HG03064 (cell line): ENCODE data around the gene RIOK3.
"Not testable (repeated sequence)": the region's sequence is repeated elsewhere in the genome, so short reads cannot be mapped to it uniquely, and the experiment has no call there.

Experiments
- ATAC-seq: cut with Tn5 transposase; IDR thresholded peaks from one replicate; pipeline ENCODE4 v1.9.1; 2021; ENCODE audit warnings: low read depth; ENCODE audit not compliant: unreplicated experiment

The RIOK3 gene

DNA sequence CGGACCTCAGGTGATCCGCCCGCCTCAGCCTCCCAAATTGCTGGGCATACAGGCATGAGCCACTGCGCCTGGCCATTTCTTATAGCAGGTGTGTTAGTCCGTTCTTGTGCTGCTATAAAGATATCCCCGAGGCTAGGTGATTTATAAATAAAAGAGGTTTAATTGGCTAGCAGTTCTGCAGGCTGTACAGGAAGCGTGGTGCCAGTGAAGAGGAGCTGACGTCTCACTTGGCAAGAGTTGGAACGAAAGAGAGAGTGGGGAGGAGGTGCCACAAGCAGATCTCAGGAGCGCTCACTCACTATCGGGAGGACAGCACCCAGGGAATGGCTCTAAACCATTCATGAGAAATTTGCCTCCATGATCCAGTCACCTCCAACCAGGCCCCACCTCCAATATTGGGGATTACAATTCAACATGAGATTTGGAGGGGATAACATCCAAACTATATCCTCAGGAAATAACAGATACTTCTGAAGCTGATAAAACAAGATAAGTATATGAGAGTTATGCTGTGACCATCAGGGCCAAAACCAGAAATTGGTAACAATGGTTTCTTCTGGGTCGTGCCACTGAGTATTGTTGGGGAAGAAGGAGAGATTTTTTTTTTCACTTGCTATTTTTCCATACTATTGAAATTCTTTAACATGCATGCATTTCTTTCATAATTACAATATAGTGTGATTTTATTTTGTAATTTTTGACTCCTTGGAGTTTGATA lies 42.8 kb downstream of the RIOK3 start:
- no peak for ATAC-seq

DNA sequence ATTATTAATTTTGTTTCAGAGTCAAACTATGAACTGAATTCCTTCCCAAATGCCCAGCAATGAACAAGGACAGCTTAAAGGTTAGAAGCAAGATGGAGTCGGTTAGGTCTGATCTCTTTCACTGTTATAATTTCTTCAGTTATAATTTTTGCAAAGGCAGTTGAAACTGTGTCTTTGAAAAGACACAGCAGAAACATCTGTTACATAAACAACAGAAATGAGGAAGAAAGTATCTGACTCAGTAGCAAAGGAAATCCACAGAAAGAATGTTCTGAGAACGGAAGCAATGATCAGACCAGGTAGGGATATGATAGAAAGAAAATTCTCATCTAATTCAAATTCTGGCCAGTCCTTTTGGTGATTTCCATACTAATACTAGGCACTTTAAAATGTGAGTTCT lies 45.0 kb downstream of the RIOK3 start:
- ATAC-seq = no peak

DNA sequence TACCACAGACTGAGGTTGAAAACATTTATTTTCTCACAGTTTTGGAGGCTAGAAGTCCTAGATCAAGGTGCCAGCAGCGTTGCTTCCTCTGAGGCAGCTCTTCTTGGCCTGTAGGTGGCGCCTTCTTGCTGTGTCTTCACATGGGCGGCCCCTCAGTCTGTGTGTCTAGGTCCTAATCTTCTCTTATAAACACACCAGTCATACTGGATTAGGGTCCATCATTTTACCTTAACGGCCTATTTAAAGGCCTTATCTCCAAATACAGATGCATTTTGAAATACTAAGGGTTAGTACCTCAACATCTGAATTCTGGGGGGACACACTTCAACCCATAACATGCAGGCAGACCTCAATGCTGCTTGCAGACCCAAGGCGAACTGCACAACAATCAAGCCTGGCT lies 45.8 kb downstream of the RIOK3 start:
- ATAC-seq = no peak

DNA sequence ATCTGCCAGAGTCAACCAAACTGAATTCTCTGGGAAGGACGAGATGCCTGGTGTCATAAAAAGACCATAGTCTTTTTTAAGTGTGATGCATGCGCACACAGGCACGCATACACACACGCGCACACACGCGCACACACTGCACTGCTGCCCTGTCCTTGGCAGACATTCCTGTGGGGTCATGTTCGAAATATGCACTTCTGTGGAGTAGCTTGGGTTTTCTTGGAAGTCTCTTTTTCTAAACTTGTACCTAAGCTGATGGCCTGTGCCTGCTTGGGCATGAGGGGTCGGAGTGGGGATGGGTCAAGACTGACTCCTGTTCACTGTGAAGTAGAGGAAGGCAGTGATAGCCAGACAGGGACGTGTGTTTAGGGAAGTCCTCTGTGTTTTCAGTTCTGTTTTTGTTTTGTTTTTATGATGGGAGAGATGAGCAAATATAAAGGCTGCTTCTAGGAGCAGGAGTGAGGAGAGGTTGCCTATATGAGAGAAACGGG lies 46.2 kb downstream of the RIOK3 start:
- ATAC-seq = no peak

DNA sequence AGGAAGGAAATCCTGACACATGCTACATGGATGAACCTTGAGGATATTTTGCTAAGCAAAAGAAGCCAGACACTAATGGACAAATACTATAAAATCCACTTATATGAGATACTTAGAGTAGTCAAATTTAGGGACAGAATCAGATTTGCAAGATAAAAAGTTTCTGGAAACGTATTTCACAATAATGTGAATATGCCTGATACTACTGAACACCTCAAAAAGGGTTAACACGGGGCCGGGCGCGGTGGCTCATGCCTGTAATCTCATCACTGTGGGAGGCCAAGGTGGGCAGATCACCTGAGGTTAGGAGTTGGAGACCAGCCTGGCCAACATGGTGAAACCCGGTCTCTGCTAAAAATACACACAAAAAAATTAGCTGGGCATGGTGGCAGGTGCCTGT lies 48.5 kb downstream of the RIOK3 start:
- ATAC-seq = no peak

DNA sequence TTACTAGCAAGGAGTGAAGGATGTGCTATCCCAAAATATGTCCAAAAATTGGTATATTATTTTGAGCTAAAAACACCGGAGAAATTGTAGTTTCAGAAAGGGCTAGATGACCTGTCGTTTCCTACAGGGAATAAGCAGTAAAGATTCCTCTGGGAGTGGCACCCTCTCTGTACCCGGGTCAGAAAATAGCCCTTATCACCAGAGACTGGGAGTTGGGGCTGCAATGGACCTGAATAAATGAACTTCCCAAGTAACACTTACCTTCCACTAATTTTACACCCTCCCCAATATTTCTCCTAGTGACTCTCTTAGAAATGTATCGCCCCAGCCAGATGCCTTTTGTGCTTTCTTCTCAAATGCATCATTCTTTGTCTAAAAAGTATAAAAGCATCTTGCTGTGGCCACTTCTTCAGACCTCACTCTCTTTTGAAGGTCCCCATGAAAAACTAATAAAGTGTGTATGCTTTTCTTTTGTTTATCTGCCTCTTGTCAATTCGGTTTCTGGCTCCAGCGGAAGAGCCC lies 49.5 kb downstream of the RIOK3 start:
- no peak for ATAC-seq

DNA sequence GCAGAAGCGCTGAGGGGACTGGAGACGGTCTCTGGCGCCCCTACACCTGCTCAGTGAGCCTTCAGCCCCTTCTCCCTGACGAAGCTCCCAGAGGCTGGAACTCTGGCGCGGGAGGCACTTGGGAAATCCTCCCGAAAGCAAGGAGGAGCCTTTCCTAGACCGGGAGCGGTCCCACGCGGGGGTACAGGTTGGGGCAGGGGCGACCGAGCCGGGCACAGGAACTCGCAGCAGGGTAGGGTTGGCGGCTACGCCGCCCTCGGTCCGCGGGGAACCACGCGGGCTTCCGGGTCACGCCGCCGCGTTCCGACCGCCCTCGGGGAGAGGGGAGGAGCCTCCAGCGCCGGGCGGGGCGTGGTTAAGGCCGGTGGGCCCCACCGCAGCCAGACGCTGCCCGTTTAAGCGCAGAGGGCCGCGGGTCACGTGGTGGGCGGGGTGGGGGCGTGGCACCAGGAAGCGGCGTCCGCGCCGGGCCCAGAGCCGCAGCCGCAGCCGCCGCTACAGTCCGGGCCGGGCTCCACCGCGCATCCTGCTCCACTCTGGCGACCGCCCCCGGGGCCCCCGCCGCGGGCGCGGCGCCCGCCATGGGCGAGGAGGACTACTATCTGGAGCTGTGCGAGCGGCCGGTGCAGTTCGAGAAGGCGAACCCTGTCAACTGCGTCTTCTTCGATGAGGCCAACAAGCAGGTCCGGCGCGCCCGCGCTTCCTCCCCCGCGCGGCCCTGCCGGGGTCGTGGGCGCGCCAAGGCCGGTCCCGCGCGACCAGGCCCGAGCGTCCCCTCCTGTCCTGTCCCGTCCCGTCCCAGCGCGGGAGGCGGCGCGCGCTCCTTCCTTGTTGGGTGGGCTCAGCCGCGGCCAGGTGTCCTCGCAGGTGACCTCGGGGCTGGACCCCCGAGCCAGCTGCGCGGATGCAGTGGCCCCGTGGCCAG lies 50.2 kb downstream of the RIOK3 start, which contains the start of gene RMC1:
Gene RMC1 (plus strand): TSS at position 474 of the 925 bp plus-strand sequence. CDS start 108 bp downstream, at position 582.
- peak; percentile 72 for ATAC-seq

DNA sequence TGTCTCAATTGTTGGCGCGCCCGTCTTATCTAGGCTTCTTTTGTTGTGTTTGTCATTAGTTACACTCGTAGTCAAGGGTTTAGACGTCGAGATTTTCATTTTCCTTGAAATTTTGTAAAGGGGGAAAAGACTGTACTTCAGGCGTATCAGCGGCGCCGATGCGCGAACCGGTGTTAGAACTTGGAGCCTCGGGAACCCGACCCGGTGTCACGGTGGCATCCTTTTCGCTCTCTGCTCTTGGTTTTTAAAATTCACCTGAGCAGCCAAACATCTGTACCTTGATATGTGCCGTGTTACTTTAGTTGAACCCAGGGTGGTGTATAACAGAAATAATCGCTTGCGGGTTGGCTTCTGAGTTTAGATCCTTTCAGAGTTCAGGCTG lies 50.9 kb downstream of the RIOK3 start:
- no peak for ATAC-seq

DNA sequence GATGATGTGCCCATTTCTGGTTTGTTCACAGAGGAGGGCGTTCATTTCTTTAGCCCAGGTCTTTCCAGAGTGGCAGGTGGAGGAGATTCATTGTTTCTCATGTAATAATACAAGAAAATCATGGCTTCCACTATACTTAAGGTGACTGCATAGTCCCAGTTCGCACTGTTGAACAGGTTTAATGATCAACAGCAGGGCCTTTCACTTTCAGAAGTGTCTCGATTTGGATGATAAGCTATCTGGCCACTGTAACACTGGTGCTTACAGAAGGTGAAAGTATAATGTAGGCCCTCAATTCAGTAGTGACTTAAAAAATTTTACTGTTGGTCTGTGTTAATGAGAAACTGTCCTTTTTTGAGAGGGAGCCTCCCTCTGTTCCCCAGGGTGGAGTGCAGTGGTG lies 51.6 kb downstream of the RIOK3 start:
- peak; percentile 49 for ATAC-seq

DNA sequence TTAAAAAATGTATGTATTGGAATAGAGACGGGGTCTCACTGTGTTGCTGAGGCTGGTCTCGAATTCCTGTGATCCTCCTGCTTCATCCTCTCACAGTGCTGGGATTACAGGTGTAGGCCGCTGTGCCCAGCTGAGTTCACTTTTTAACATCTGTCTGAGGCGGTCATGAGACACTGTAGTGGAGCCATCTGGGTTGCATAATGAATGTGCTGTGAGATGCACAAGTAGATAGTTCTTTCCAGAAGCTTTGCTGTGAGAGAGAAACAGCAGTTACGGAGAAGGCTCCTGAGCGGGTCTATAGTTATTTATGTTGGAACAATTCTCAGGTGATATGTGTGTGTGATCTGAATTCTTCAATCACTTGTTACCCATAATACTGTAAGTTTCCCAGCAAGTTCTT lies 53.3 kb downstream of the RIOK3 start:
- no peak for ATAC-seq

DNA sequence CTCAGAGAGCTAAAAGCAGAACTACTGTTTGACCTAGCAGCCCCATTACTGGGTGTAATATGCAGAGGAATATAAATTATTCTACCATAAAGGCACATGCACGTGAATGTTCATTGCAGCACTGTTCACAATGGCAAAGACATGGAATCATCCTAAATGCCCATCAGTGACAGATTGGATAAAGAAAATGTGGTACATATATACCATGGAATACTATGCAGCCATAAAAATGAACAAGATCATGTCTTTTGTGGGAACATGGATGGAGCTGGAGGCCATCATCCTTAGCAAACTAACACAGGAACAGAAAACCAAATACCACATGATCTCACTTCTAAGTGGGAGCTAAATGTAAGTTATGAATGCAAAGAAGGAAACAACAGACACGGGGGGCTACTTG lies 57.8 kb downstream of the RIOK3 start:
- not testable (repeated sequence) for ATAC-seq

DNA sequence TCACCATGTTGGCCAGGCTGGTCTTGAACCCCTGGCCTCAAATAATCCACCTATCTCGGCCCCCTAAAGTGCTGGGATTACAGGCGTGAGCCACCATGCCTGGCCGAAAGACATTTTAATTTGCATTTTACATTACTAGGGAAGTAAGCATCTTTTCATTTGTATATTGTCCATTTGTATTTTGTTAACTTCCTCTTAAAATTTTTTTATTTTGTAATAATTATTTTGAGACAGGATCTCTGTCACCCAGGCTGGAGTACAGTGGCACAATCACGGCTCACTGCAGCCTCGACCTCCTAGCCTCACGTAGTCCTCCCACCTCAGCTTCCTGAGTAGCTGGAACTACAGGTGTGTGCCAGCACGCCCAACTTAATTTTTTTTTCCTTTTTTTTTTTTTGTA lies 59.1 kb downstream of the RIOK3 start:
- not testable (repeated sequence) for ATAC-seq

DNA sequence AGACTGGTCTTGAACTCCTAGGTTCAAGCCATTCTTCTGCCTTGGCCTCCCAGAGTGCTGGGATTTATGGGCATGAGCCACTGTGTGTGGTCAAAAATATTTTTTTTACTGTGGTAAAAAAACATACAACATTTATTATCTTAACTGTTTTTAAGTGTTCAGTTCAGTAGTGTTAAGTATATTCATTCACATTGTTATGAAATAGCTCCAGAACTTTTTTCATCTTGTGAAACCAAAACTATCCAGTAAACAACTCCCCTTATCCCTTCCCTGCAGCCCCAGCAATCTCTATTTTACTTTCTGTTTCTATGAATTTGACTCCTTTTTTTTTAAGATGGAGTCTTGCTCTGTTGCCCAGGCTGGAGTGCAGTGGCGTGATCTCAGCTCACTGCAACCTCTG lies 59.6 kb downstream of the RIOK3 start:
- ATAC-seq = no peak

DNA sequence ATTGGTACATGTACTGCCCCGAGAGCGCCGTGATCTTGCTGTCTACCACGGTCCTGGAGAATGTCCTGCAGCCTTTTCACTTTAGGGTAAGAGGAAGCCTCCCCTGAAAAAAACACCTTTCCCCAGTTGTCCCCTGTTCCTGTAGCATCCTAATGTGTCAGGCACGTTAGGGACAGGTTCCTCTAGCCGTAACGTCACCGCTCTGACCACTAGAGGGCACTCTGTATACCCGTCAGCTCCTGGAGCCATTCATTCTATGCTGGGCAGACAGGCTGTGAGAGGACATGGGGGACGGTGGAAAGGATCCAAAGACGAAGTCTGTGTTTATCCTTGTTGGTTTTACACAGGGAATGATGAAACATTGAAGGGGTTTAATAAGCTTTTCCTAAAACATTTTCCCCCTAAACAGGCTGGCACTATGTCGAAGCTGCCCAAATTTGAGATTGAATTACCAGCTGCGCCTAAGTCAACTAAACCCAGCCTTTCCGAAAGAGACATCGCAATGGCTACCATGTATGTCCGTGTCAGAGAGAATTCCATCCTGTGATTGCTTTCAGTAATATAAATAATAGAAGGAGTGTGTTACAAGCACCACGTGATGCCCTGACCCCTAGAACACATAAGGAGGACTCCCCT lies 62.9 kb downstream of the RIOK3 start:
- no peak for ATAC-seq

DNA sequence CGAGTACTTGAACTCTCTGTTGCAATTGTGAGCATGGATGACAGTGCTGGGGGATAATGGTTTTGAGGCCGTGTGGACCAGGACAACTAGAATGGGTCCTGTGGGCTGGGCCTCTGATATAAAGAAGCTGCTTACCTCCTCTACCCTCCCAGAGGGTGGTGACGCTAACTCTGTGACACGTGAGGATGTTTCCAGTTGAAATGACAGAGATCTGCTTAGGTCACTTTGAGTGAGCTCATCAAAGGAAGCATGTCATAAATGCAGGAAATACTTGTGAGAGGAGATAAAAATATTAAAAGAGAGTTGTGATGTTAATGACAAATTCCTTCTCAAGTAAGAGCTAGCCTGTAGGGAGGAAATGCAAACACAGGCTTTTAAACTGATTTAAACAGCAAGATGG lies 66.6 kb downstream of the RIOK3 start:
- no peak for ATAC-seq

DNA sequence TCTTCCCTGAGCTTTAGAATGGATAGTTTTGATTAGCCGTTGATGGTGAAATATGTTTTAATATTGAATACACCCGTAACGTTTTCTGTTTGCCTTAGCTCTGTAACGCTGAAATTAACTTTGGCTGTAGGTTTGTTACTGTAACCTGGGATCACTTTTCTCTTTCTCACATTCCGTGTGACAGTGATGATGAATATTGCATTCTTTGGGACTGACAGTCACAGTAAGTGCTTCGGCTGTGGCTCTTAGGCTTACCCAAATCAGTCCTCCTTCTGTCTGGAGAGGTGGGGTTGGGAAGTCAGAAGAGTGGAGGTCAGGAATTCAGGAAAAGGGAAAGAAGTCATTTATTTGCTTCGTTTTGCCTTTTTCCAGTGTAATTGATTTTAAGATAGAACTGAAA lies 68.2 kb downstream of the RIOK3 start:
- ATAC-seq = no peak

DNA sequence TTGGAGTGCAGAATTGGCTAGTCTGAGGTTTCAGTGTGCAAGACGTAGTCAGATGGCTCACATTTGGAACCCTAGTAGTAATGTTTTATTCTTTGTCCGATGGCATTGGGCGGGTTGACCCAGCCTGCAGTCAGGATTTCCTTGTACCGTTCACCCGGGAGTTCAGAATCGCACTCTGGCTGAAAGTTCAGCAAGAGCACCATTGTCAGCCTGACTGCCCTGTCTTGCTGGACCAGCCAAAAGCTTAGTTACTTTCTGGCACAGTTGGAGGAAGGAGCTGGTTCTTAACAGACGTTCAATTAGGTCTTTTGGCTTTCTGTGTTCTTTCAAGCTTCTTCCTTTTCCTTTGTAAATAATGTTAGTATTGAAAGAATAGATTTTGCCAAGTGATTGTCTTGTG lies 68.8 kb downstream of the RIOK3 start:
- no peak for ATAC-seq

DNA sequence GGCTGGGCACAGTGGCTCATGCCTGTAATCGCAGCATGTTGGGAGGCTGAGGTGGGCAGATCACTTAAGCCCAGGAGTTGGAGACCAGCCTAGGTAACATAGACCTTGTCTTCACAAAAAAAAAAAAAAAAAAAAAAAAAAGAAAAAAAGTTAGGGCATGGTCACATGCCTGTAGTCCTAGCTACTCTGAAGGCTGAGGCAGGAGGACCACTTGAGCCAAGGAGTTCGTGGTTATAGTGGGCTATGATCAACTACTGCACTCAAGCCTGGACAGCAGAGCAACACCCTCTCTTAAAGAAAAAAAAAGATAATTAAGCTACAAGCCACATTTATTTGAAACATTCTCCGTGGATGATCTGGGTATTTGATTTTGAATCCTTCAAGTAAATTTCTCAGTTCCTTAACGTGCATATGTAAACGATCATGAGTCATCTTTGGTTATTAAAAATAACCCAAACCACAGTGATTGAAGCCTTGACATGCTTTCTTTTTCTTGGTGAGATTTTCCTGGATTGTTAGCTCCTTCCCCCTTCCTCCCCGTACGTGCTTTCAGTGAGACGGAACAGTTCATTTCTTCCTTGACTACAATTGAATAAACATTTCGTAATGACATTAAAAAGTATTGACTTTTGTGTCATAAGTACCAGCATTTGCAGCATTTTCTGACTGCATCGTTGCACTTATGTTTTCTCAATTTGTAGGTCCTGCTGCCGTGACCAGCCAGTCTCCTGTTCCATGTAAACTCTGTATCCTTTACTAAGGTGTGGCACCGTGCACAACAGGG lies 70.5 kb downstream of the RIOK3 start:
- ATAC-seq = no peak

DNA sequence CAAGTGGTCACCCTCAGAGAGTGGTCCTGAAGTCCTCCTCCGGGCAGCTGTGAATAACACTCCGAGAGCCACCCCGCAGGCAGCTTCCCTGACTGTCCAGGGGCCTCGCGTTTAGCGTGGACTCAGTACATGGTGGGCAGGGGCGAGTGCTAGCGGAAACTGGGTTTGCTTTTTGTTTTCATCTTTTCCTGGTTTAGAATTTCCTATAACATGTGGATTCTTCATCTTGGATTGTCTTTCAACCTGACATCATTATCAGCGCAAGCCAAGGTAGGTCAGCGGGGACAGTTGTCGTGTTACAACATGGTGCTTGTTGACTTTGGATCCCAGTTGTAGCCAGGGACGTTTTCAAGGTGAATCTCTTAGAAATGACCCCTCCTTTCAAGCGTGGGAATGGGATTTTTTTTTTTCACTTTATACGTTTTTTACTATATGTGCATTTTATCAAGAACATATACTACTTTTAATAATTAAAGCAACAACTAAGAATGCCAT lies 71.2 kb downstream of the RIOK3 start:
- no peak for ATAC-seq

DNA sequence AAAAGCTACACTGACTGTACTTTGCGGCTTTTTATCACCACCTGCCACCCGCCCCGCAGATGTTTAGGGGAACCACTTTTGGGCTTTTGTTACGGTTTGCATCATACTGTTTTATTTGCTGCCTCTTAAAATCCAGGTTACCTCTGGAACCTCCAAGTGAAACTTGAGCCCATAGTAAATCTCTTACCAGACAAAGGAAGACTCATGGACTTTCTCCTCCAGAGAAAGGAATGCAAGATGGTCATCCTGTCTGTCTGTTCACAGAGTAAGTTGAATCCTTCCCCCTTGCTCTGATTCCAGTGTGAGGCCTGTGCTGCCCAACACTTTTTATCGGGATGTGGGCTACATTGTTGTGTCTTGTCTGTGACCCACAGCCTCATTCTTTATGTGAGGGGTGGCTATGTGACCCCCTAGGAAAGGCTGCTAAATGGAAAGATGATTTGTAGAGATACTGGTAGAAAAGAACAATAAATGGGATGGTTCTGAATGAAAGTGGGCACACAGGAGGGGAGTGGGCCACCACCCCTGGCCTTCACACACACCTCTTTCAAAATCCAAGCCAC lies 73.5 kb downstream of the RIOK3 start:
- no peak for ATAC-seq
